Measurements from ENCODE around the gene EHBP1. TPM values are rescaled to one million over a fixed set of nuclear protein-coding genes. Genes with fewer than 3 reads are reported as not detected.
A peak's percentile ranks its signal among the peaks of the same experiment; 100 is the strongest.

The EHBP1 gene
- total RNA-seq, 1 donor from 2014 or later: 29.3 TPM

DNA sequence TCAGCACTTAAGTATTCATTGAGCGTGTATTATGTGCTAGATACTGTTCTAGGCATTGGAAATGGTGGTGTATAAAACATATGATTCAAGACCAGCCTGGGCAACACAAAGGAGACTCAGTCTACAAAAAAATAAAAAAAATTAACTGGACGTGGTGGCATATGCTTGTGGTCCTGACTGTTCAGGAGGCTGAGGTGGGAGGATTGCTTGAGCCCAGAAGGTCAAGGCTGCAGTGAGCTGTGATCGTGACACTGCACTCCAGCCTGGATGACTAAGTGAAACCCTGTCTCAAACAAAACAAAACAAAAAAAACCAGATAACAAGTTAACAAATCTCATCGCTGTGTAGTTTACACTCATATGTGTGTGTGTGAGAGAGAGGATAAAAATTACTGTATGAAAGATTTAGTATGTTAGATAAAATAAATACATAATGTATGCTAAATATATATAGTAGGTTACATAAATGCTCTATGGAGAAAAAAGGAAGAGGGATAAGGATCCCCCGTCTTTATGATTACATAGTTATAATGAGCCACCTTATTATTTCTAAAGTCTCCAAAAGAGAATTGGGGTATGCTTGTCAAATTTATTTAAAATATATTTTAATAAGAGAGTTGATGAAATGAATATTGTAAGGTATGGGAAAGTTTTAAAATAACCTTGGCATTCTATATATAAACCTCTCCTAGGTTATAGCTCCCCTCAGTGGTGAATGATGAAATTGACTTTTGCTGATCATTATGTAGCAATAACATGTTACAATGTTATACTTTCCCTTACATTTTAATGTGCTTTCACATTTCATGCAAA is 69.2 kb downstream of the EHBP1 start:
- DNase-seq (ENCODE audit: extremely low read depth, low read depth, low spot score): peak; percentile 31

DNA sequence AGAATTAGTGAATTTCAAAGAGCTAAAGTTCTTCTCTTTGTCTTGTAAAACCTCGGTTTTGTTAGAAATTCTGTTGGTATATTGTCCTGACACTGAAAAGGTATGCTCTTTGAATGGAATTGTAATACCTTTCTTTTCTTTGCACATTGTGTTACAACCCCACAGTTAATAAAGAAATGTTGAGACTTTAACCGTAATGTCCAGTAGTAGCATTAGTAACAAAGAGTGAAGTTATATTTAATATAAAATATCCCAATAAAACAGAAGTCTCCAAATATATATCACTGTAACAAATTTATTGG is 69.8 kb downstream of the EHBP1 start:
- no peak for DNase-seq (ENCODE audit: extremely low read depth, low read depth, low spot score)

DNA sequence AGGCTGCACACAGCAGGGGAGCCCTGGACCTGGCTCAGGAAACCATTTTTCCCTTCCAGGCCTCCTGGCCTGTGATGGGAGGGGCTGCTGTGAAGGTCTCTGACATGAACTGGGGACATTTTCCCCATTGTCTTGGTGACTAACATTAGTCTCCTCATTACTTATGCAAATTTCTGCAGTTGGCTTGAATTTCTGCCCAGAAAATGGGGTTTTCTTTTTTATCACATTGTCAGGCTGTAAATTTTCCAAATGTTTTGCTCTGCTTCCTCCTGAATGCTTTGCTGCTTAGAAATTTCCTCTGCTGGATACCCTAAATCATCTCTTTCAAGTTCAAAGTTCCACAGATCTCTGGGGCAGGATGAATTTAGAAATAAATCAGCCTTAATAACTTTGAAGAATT is 78.2 kb downstream of the EHBP1 start:
- DNase-seq (ENCODE audit: extremely low read depth, low read depth, low spot score): no peak

DNA sequence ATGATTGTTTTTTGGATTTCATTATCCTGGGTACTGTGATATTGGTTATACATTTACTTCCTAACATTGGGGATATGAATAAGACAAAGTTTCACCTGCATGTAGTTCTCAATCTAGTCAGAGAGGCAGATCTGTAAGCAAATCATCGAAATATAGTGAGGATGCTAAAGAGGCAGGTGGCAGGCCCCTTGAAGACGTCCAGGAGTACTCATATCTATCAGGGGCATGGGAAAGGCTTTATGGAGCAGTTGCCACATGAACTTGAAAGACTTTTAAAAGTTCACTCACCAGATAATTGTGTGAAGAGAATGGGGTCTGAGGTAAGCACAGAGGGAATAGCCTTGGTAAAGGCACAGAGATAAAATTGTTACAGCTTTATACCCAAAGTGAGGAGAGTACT is 78.8 kb downstream of the EHBP1 start:
- no peak for DNase-seq (ENCODE audit: extremely low read depth, low read depth, low spot score)

DNA sequence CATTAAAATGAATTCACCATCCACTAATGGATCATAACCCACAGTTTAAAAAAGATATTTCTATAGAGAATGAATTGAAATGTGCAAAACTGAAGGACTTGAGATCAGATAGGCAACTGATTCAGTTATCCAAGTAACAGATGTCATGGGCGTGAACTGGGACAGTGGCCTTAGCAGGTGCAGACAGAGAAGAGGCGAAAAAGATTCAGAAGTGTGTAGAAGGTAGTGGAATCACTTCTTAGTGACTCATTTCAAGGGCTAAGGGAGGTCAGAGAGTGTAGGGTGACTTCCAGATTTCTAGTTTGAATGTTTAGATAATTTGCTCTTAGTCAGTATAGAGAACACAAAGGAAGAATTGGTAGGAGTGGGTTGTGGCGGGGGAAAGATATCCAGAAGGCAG is 79.7 kb downstream of the EHBP1 start:
- no peak for DNase-seq (ENCODE audit: extremely low read depth, low read depth, low spot score)

DNA sequence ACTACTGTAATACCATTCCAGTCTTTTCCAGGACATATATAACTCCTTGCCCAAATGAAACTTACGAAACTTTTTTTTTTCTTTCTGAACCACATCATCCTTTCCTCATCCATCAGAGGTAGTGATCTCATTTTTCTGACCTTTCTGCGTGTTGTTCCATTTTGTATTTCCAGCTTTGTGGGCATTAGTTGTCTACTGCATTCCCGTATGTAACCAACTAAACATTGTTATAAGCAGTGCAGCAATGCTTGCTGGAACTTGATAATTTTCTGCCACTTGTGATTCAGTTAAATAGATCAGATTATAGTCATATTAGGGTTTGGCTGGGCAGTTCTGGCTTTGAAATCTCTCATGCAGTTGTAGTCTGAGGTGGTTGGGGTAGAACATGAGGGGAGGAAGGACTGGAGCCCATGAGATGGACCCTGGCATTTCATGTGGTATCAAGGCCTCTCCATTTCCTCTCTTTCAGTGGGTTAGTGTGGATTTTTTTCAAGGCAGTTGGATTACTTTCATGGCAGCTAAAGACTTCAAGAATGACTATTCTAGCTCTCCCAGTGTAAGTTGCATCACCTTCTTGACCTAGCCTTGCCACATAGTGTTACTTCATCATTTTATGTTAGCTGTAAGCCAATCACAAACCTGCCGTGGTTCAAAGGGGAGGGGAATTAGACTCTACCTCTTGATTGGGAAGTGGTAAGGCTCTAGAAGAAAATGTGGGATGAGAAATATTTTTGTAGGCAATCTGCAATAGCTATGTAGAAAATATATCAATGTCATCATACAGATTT is 80.5 kb downstream of the EHBP1 start:
- no peak for DNase-seq (ENCODE audit: extremely low read depth, low read depth, low spot score)

DNA sequence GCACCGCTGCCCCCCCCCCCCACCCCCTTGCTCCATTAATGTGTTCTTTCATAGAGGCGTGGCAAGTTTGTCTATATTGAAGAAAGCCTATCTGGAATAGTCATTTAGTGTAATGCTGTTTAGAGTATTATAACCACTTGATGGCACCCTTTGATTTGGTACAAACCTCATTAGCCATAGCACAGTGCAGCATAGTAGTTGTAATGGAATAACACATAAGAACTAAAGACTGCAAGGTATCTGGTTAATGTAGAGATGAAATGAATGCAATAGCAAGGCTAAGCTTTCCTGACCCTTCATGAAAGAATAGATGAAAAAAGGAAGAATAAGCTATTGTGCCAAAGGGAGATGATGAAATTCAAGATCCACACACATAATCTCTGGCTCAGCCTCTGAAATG is 81.9 kb downstream of the EHBP1 start:
- DNase-seq (ENCODE audit: extremely low read depth, low read depth, low spot score): peak; percentile 37

DNA sequence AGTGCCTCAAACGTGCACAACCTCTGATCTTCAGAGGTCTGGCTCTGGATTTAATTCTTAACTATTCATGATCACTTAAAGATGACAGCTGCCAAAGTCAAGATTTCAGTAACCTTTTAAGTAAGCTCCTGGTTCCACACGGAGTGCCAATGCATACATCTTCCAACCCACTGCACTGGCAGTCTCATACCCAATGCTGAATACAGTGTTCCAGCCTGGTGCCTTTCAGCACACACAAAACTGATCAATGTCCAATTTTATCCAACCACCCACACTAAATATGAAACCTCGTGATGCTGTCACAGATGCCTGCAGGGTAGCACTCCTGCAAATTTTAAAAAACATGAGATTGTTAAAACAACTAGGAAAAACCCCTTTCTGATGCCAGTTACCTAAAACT is 84.0 kb downstream of the EHBP1 start:
- no peak for DNase-seq (ENCODE audit: extremely low read depth, low read depth, low spot score)

DNA sequence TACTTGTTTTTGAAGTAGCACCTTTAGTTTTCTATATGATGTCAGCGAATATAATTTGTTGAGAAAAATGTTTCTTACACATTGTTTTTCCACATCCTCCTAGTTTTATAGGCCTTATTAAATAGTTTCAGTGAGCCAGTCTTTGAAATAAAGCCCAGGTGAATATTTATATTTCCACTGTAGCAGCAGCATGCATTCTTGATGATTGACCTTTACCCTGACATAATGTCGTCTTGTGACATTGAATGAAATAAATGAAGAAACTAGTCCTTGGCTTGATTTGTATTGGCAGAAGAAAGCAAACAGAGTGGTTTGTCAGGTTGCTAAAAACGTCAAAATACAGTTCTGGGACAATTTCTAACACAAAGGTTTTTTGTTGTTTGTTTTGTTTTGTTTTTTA is 84.4 kb downstream of the EHBP1 start:
- DNase-seq (ENCODE audit: extremely low read depth, low read depth, low spot score): no peak

DNA sequence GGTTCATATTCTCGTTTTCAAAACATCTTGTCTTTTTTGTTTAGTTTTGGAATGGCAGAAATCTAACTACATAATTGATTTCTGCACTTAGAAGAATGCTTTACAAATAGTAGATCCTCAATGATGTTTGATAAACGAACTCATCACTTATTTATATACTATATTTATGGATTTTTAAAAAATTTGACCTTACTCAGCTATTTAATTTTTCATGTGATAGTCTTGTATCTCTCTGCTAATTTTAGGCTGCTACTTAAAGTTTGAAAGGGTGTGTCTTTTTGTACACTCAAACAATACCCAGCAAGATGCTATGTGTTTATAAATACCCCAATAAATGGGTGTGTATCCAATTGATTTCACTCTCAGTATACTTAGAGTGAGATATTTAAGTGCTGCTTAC is 86.9 kb downstream of the EHBP1 start:
- DNase-seq (ENCODE audit: extremely low read depth, low read depth, low spot score): no peak

DNA sequence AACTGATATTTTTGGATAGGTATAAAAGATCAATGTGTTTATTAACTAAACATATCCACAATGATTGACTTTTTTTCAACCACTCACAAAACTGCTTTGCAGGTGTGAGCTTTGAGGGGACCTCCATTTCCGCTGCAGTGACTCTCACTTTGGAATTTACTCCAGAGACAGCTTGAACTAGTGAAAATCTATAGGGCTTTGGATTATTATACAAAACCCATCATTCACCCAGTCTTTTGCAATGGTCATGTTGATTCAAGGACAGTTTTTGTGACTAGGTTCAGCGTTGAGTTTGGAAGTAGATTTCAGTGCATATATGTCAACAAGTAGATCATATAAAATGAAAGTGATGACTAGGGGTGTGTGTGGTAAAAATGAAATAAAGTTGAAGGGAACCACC is 87.7 kb downstream of the EHBP1 start:
- no peak for DNase-seq (ENCODE audit: extremely low read depth, low read depth, low spot score)

DNA sequence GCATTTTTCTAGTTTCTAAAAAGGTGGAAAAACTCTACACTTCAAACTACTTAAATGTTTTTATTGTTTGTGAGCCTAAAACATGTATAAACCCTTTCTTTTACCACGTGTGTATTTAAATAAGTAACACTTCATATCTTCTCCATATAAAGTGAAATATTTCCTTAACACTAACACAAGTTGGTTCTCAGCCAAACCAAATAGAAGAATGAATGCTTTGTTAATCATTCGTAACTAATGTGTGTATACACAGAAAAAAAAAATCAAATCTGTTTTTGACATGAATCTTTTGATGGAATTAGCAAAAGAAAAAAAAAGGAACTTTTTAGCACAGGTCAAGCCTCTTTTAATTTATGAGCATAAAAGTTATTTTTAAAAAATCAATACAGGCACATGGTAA is 89.3 kb downstream of the EHBP1 start:
- peak; percentile 39 for DNase-seq (ENCODE audit: extremely low read depth, low read depth, low spot score)

DNA sequence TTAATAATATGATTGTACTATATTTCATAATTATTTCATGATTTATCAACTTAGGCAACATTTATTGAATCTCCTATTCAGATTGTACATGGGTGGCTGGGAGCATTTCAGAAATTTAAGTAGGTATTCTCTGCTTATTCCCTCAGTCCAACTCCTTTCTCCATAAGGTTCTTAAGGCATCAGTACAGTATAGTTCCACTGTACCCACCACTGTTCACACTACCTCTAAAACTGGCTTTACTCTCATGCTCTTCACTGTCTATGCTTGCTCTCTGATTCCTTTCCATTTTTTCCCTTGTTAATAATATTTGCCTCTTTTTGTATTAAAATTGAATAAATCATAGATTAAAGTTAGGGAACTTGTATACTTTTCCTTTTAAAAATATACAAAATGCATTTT is 89.8 kb downstream of the EHBP1 start:
- DNase-seq (ENCODE audit: extremely low read depth, low read depth, low spot score): no peak

DNA sequence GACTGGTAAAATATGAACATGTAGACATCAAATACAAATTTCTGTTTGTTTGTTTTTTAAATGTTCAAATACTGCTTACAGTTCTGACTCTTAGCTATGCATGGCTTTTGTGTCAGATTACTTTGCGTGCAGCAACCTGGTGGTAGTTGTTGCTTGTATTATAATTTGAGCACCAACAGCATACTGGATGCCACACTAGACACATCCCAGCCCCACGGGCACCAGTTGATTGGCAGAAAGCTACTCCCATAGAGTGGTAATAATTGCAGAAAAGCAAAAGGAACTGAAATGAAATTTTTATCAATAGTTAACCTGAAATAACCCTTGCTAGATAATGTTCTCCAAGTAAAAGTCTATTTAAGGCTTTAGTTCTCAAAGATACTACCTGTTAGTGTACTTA is 91.6 kb downstream of the EHBP1 start:
- DNase-seq (ENCODE audit: extremely low read depth, low read depth, low spot score): no peak

DNA sequence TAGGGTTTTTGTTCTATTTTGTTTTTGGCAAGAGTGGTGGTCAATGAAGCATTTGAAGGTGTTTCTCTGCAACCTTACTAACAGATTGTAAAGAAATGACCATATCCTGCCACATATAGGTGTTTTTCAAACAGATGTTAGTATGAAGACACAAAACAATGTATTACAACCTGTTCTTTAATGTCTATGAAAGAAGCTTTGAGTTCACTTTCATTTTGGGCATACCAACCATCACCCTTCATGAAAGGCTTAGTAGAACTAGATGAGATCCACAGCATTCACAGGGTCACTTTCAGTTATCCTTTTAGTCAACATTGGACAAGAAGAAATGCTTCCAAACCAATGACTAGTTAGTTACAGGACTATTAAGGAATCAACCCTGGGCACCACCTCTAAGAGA is 95.1 kb downstream of the EHBP1 start:
- no peak for DNase-seq (ENCODE audit: extremely low read depth, low read depth, low spot score)

DNA sequence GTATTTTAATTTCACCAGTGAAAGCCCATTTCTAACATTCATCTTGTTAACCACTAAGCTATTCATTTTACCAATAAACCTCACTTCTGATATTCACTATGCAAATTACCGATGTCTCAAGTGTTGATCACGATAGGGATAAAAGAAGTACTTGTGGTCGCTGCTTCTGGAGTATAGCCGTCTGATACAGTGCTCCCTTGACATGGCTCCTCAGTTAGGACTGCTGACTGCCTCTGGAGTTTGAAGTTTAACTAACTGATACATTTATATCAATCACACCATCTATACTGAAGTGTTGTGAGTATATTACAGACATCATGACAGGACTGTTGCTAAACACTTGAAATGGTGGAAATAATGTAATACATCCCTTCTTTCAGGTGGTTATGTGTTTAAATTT is 95.6 kb downstream of the EHBP1 start:
- DNase-seq (ENCODE audit: extremely low read depth, low read depth, low spot score): no peak

DNA sequence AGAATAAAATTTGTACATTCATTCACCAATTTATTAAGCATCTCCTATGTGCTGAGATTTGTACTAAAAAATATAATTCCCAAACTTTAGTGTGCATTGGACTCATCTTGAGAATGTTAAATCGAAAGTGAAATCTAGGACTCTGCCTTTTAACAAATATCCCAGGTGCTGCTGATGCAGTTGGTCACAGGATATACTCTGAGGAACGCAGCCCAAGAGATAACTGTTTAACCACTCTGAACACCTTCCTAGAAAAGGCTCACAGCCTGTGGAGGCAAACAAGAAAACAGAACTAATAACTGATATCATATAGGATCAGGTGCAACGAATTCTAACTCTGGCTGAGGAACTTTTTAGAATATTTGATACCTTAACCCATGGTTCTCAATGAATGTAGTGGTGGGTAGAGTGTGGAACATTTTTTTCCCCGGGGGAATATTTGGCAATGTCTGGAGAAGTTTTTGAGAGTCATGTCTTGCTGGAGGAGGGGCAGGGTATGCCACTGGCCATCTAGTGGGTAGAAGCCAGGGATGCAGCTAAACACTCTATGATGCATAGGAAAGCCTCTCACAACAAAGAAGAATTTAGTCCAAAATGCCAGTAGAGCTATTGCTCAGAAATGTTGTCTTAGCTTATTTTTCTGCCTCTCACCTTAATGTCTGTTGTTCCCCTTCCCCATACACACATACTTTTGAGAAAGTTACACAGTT is 96.5 kb downstream of the EHBP1 start:
- no peak for DNase-seq (ENCODE audit: extremely low read depth, low read depth, low spot score)

DNA sequence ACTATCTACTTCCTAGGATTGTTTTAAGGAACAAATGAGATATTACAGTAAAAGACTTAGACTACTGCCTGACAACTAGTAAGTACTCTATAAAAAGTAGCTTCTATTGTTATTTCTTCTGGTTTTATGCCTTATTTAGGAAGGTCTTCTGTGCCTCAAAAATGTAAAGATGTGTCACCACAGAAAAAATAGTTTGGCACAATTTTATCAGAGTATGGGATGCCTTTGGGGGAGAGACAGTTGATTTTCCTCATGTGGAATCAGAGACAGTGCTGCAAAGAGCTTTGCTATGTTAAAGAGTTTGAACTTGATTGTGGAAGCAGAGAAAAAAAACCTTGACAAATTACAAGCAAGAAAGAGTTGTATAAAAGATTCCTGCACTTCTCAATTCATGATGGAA is 98.4 kb downstream of the EHBP1 start:
- no peak for DNase-seq (ENCODE audit: extremely low read depth, low read depth, low spot score)

DNA sequence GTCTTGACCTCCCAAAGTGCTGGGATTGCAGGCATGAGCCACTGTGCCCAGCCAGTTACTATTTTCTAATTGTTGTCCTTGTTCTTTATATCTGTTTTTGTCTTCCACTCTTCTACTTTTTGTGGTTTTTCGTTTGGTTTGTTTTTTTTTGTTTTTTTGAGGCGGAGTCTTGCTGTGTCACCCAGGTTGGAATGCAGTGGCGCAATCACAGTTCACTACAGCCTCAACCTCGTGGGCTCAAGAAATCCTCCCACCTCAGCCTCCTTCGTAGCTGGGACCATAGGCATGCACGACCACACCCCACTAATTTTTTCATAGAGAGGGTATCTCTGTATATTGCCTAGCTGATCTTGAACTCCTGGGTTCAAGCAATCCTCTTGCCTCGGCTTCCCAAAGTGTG is 100.7 kb downstream of the EHBP1 start:
- DNase-seq (ENCODE audit: extremely low read depth, low read depth, low spot score): no peak

DNA sequence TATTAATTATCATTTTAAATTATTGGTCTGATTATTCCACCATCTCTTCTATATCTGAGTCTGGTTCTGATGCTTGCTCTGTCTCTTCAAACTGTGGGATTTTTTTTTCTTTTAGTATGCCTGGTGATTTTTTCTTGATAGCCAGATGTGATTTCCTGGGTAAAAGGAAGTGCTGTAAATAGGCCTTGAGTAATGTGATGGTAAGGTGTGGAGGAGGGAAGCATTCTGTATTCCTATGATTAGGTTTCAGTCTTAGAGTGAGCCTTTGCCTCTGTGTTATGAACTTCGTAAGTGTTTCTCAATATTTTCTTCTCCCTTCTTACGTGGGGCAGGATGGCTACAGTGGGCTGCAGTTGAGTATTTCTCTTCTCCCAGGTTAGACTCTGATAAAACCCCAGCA is 103.0 kb downstream of the EHBP1 start:
- no peak for DNase-seq (ENCODE audit: extremely low read depth, low read depth, low spot score)

DNA sequence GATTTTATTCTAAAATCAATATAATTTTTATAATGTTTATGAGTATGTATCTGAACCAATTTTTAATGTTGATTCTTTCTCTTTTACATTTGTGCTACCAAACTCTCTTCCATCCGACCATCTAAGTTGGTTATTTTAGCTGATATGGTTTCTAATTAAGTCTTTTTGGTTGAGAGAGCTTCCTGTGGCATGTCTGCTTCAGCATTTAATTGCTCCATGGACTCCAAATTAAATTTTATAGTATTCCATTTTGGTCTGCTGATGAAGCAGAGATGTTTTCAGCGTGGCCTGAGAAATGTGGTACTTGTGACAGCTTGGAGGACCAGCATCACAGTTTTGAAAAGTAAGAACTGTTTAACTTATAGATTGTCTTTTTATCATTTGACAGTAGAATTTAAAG is 105.6 kb downstream of the EHBP1 start:
- DNase-seq (ENCODE audit: extremely low read depth, low read depth, low spot score): no peak

DNA sequence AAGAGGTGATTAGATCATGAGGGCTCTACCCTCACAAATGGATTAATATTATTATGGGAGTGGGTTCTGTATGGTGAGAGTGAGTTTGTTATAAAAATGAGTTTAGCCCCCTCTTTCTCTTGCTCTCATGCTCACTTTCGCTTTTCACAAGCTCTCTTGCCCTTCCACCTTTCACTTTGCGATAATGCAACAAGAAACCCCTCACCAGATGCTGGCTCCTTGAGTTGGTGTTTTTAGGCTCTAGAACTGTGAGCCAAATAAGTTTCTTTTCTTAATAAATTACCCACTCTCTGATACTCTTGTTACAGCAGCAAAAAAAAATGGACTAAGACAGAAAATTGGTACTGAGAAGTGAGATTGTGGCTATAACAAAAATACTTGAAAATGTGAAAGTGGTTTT is 106.5 kb downstream of the EHBP1 start:
- DNase-seq (ENCODE audit: extremely low read depth, low read depth, low spot score): no peak
